ENCODE results near the gene FANK1.

Gene FANK1

GRCh38 chr10:126017961-126018560, 121.7 kb downstream of the FANK1 start:
- peak; percentile 63 for ATAC-seq
- TF ChIP-seq ISL1 (CRISPR knock-in tag; IDR thresholded peaks at IDR 0.05) (peak; percentile 80), GLIS3 (CRISPR knock-in tag; IDR thresholded peaks at IDR 0.05) (no peak), TCF4 (CRISPR knock-in tag; IDR thresholded peaks at IDR 0.05; ENCODE audit: borderline replicate concordance) (no peak), CSDC2 (CRISPR knock-in tag; IDR thresholded peaks at IDR 0.05) (peak; percentile 61; the same call in 1 of the 2 replicates), ZNF8 (CRISPR knock-in tag; IDR thresholded peaks at IDR 0.05) (no peak), RARB (CRISPR knock-in tag; IDR thresholded peaks at IDR 0.05) (no peak), ESRRG (CRISPR knock-in tag; IDR thresholded peaks at IDR 0.05) (no peak), TOX (CRISPR knock-in tag; IDR thresholded peaks at IDR 0.05; ENCODE audit: borderline replicate concordance) (no peak), CREB5 (CRISPR knock-in tag; IDR thresholded peaks at IDR 0.05; ENCODE audit: low read depth) (peak; percentile 64), ZNF70 (CRISPR knock-in tag; IDR thresholded peaks at IDR 0.05) (no peak)

GRCh38 chr10:126021833-126022500, 125.6 kb downstream of the FANK1 start:
- ATAC-seq, result no peak
- TF ChIP-seq TCF4 (CRISPR knock-in tag; IDR thresholded peaks at IDR 0.05; ENCODE audit: borderline replicate concordance) (no peak), CREB5 (CRISPR knock-in tag; IDR thresholded peaks at IDR 0.05; ENCODE audit: low read depth) (no peak), ZFP3 (CRISPR knock-in tag; IDR thresholded peaks at IDR 0.05) (no peak), ZNF565 (CRISPR knock-in tag; conservative IDR thresholded peaks at IDR 0.05; ENCODE audit: low read depth) (no peak), POU6F1 (CRISPR knock-in tag; IDR thresholded peaks at IDR 0.05; ENCODE audit: borderline replicate concordance, low read depth) (no peak), RARB (CRISPR knock-in tag; IDR thresholded peaks at IDR 0.05) (no peak), BACH2 (CRISPR knock-in tag; IDR thresholded peaks at IDR 0.05; ENCODE audit: borderline replicate concordance) (no peak), SNAI2 (CRISPR knock-in tag; IDR thresholded peaks at IDR 0.05) (no peak), ZNF8 (CRISPR knock-in tag; IDR thresholded peaks at IDR 0.05) (no peak), ZNF70 (CRISPR knock-in tag; IDR thresholded peaks at IDR 0.05) (no peak), ZC3H10 (CRISPR knock-in tag; IDR thresholded peaks at IDR 0.05) (no peak), OSR1 (CRISPR knock-in tag; IDR thresholded peaks at IDR 0.05) (no peak), PATZ1 (CRISPR knock-in tag; IDR thresholded peaks at IDR 0.05; ENCODE audit: borderline replicate concordance) (no peak), GLIS3 (CRISPR knock-in tag; IDR thresholded peaks at IDR 0.05) (no peak), CSDC2 (CRISPR knock-in tag; IDR thresholded peaks at IDR 0.05) (no peak), ESRRG (CRISPR knock-in tag; IDR thresholded peaks at IDR 0.05) (no peak), TOX (CRISPR knock-in tag; IDR thresholded peaks at IDR 0.05; ENCODE audit: borderline replicate concordance) (no peak), ISL1 (CRISPR knock-in tag; IDR thresholded peaks at IDR 0.05) (no peak), PPARA (CRISPR knock-in tag; IDR thresholded peaks at IDR 0.05; ENCODE audit: borderline replicate concordance) (no peak), ZFP30 (CRISPR knock-in tag; IDR thresholded peaks at IDR 0.05) (no peak)

- ATAC-seq, result no peak
- TF ChIP-seq CSDC2 (CRISPR knock-in tag; IDR thresholded peaks at IDR 0.05), result no peak
- TF ChIP-seq ZC3H10 (CRISPR knock-in tag; IDR thresholded peaks at IDR 0.05), result no peak
- TF ChIP-seq ZNF565 (CRISPR knock-in tag; conservative IDR thresholded peaks at IDR 0.05; ENCODE audit: low read depth), result no peak
- TF ChIP-seq ISL1 (CRISPR knock-in tag; IDR thresholded peaks at IDR 0.05), result peak; percentile 43
- TF ChIP-seq RARB (CRISPR knock-in tag; IDR thresholded peaks at IDR 0.05), result no peak
Observed at GRCh38 chr10:126022841-126023240, 126.5 kb downstream of the FANK1 start.

- ATAC-seq, result no peak
- no peak for TF ChIP-seq ESRRG (CRISPR knock-in tag; IDR thresholded peaks at IDR 0.05)
- TF ChIP-seq ZFP3 (CRISPR knock-in tag; IDR thresholded peaks at IDR 0.05), result no peak
- no peak for TF ChIP-seq TCF4 (CRISPR knock-in tag; IDR thresholded peaks at IDR 0.05; ENCODE audit: borderline replicate concordance)
- TF ChIP-seq ZC3H10 (CRISPR knock-in tag; IDR thresholded peaks at IDR 0.05), result no peak
- TF ChIP-seq BACH2 (CRISPR knock-in tag; IDR thresholded peaks at IDR 0.05; ENCODE audit: borderline replicate concordance), result no peak
- TF ChIP-seq CSDC2 (CRISPR knock-in tag; IDR thresholded peaks at IDR 0.05), result no peak
- no peak for TF ChIP-seq TSHZ2 (CRISPR knock-in tag; IDR thresholded peaks at IDR 0.05)
- no peak for TF ChIP-seq SNAI2 (CRISPR knock-in tag; IDR thresholded peaks at IDR 0.05)
- TF ChIP-seq ZNF565 (CRISPR knock-in tag; conservative IDR thresholded peaks at IDR 0.05; ENCODE audit: low read depth), result no peak
- TF ChIP-seq GLIS3 (CRISPR knock-in tag; IDR thresholded peaks at IDR 0.05), result no peak
- no peak for TF ChIP-seq ZNF8 (CRISPR knock-in tag; IDR thresholded peaks at IDR 0.05)
- TF ChIP-seq ZFP30 (CRISPR knock-in tag; IDR thresholded peaks at IDR 0.05), result no peak
- no peak for TF ChIP-seq CREB5 (CRISPR knock-in tag; IDR thresholded peaks at IDR 0.05; ENCODE audit: low read depth)
Observed at GRCh38 chr10:126027692-126028091, 131.3 kb downstream of the FANK1 start.

All from SK-N-SH treated with all-trans-retinoic acid at 6 μM for 48 hours (cell line).